ENCODE data around the gene NLGN3. TPM values are rescaled to one million over a fixed set of nuclear protein-coding genes. Genes with fewer than 3 reads are reported as not detected.
"Not testable (repeated sequence)": the region's sequence is repeated elsewhere in the genome, so short reads cannot be mapped to it uniquely, and the experiment has no call there.

The NLGN3 gene
- total and polyA plus RNA-seq, 7 experiments from 2014 or later: 0.09 to 4.6 (median 2.9) TPM

DNA sequence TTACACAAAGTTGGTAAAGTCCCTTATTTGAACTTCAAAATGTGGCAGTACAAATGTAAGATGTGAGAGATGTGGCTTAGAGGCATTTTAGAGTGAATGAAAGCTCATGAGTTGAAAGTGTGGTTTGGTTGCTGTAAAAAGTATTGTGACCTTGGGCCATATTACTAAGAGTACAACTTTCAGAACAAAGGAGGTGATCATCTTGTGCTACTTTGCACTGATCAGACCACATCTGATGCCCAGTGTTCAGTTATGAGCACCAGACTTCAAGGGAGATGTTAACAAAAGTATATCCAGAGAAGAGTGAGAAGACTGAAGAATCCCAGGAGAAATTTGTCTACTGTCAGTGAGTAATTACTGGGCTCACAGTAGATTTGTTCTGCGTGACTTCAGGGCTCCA, 30.2 kb downstream of the NLGN3 start:
- Mint-ChIP-seq H3K9me3 (no peaks in the 10 kb centered on the region), H3K27me3 (no peaks in the 10 kb centered on the region), H3K27ac (no peak overlapping the region), H3K4me1 (peaks cover 5 to 18% (median 9%) of the 10 kb centered on the region in 7 donors), H3K36me3 (peaks cover 0 to 16% (median 7%) of the 10 kb centered on the region in 5 donors), H3K4me3 (no peak overlapping the region)
- CTCF ChIA-PET: interaction anchor here (0.5 to 0.8 kb wide), 2 partner anchors 16 to 406 kb away, joined by 3 read pairs; no protein-coding TSS in a partner anchor
- H3K9me3 ChIP-seq (ENCODE audit: control insufficient read depth in 2 of 3, low read length in 3 of 3): no peaks in the 10 kb centered on the region
- H3K4me3 ChIP-seq (ENCODE audit: low read length): no peak overlapping the region
- no peaks in the 10 kb centered on the region for H3K4me1 ChIP-seq (ENCODE audit: control insufficient read depth in 2 of 2, insufficient read depth in 2 of 2, low read length in 2 of 2)
- POLR2A ChIA-PET: interaction anchor here (1.5 kb wide), 1 partner anchor 74 kb away, joined by 4 read pairs; no protein-coding TSS in a partner anchor
- no peak for DNase-seq
- H3K27me3 ChIP-seq (ENCODE audit: control insufficient read depth in 2 of 2, insufficient read depth in 2 of 2, low read length in 2 of 2): no peaks in the 10 kb centered on the region
- H3K27ac ChIP-seq (ENCODE audit: low read depth, low read length): no peak overlapping the region
- intact Hi-C loops (cut with micrococcal nuclease): no loop called here
- no peak for ATAC-seq
- H3K36me3 ChIP-seq (ENCODE audit: control insufficient read depth in 2 of 3, insufficient read depth in 3 of 3, low read length in 3 of 3): peaks cover 0 to 3% (median 0%) of the 10 kb centered on the region in 3 experiments

DNA sequence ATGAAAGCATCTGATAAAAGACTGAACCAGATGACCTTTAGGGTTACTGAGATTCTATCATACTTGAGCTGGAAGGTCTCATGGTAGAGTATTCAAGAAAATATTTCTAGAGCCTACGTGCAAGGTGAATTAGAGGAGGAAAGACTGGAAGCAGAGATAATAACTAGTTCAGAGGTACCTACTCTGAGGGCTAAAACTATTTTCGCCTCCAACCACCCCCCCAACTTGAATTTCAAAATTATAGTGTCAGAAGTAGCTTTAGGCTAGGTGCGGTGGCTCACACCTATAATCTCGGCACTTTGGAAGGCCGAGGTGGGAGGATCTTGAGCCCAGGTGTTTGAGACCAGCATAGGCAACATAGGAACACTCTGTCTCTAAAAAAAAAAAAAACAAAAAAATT, 30.9 kb downstream of the NLGN3 start:
- Histone ChIP-seq H3K4me3 (ENCODE audit: low read length) (no peak overlapping the region), H3K36me3 (ENCODE audit: control insufficient read depth in 2 of 3, insufficient read depth in 3 of 3, low read length in 3 of 3) (peaks cover 0 to 3% (median 0%) of the 10 kb centered on the region in 3 experiments), H3K9me3 (ENCODE audit: control insufficient read depth in 2 of 3, low read length in 3 of 3) (no peaks in the 10 kb centered on the region), H3K4me1 (ENCODE audit: control insufficient read depth in 2 of 2, insufficient read depth in 2 of 2, low read length in 2 of 2) (no peaks in the 10 kb centered on the region), H3K27me3 (ENCODE audit: control insufficient read depth in 2 of 2, insufficient read depth in 2 of 2, low read length in 2 of 2) (no peaks in the 10 kb centered on the region), H3K27ac (ENCODE audit: low read depth, low read length) (no peak overlapping the region)
- peak overlapping the region in 1 of 9 donors; percentile 8 for H3K27ac Mint-ChIP-seq
- no peaks in the 10 kb centered on the region for H3K27me3 Mint-ChIP-seq
- intact Hi-C loops (cut with micrococcal nuclease): no loop called here
- CTCF ChIA-PET: no interaction called here
- POLR2A ChIA-PET: no interaction called here
- H3K36me3 Mint-ChIP-seq: peaks cover 0 to 16% (median 7%) of the 10 kb centered on the region in 5 donors
- H3K9me3 Mint-ChIP-seq: no peaks in the 10 kb centered on the region
- ATAC-seq (no peak), DNase-seq (no peak)
- no peak overlapping the region for H3K4me3 Mint-ChIP-seq
- peaks cover 5 to 16% (median 7%) of the 10 kb centered on the region in 7 donors for H3K4me1 Mint-ChIP-seq

DNA sequence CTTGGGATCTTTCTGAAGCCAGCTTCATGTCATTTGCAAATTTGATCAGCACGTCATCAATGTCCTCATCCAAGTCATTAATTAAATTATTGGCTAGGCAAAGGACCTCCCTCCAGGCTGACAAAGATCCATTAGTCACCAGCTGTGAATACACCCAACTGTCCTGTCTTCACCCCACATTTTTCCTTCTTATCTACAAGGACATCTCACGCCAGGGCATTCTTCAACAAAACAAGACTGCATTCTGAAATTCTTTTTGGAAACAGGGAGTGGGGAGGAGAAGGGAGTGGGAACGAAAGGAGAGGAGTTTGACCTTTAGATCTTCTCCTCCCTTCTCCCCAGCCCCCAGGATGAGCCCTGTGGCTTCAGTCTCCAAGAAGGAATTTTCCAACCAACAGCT, 32.7 kb downstream of the NLGN3 start:
- H3K4me3 ChIP-seq (ENCODE audit: low read length): no peak overlapping the region
- CTCF ChIA-PET: no interaction called here
- H3K36me3 ChIP-seq (ENCODE audit: control insufficient read depth in 2 of 3, insufficient read depth in 3 of 3, low read length in 3 of 3): peaks cover 0 to 3% (median 0%) of the 10 kb centered on the region in 3 experiments
- Mint-ChIP-seq H3K36me3 (peaks cover 0 to 18% (median 7%) of the 10 kb centered on the region in 5 donors), H3K4me1 (peaks cover 0 to 17% (median 7%) of the 10 kb centered on the region in 7 donors), H3K27ac (peak overlapping the region in 1 of 9 donors; percentile 21), H3K4me3 (no peak overlapping the region), H3K9me3 (no peaks in the 10 kb centered on the region), H3K27me3 (no peaks in the 10 kb centered on the region)
- ATAC-seq (no peak), DNase-seq (no peak)
- H3K4me1 ChIP-seq (ENCODE audit: control insufficient read depth in 2 of 2, insufficient read depth in 2 of 2, low read length in 2 of 2): peaks cover 0 to 5% of the 10 kb centered on the region in 2 donors
- POLR2A ChIA-PET: interaction anchor here (1.0 to 2.8 kb wide), 2 partner anchors 76 to 78 kb away, joined by 3 to 9 read pairs; no protein-coding TSS in a partner anchor
- no peak overlapping the region for H3K27ac ChIP-seq (ENCODE audit: low read depth, low read length)
- intact Hi-C loops (cut with micrococcal nuclease): no loop called here
- H3K9me3 ChIP-seq (ENCODE audit: control insufficient read depth in 2 of 3, low read length in 3 of 3): no peaks in the 10 kb centered on the region
- no peaks in the 10 kb centered on the region for H3K27me3 ChIP-seq (ENCODE audit: control insufficient read depth in 2 of 2, insufficient read depth in 2 of 2, low read length in 2 of 2)

DNA sequence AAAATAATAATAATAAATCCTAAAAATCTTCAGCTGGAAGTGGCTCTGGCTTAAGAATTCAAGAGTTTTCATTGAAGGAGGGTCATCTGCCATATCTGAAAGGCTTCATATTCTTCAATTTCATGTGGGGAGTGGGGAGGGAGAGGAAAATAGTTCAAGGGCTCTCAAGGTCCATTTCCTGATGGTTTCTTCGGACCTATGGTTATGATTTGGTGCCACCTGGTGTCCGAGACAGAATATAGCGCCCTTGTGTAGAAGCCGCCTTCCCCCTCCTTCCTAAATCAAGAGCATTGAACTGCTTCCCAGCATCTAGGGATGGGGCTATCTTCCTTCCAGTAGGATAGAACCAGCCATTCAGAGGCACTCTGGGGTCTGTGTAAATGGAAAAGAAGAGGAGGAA, 34.3 kb downstream of the NLGN3 start:
- DNase-seq: peak in 8 of 9 donors; percentile 11 to 42 (median 34)
- Histone ChIP-seq H3K9me3 (ENCODE audit: control insufficient read depth in 2 of 3, low read length in 3 of 3) (no peaks in the 10 kb centered on the region), H3K27me3 (ENCODE audit: control insufficient read depth in 2 of 2, insufficient read depth in 2 of 2, low read length in 2 of 2) (no peaks in the 10 kb centered on the region), H3K36me3 (ENCODE audit: control insufficient read depth in 2 of 3, insufficient read depth in 3 of 3, low read length in 3 of 3) (peaks cover 0 to 3% (median 0%) of the 10 kb centered on the region in 3 experiments), H3K4me3 (ENCODE audit: low read length) (no peak overlapping the region), H3K4me1 (ENCODE audit: control insufficient read depth in 2 of 2, insufficient read depth in 2 of 2, low read length in 2 of 2) (peaks cover 0 to 10% of the 10 kb centered on the region in 2 donors), H3K27ac (ENCODE audit: low read depth, low read length) (no peak overlapping the region)
- peaks cover 0 to 12% (median 7%) of the 10 kb centered on the region in 5 donors for H3K36me3 Mint-ChIP-seq
- peak overlapping the region in 1 of 9 donors; percentile 51 for H3K27ac Mint-ChIP-seq
- intact Hi-C loops (cut with micrococcal nuclease): loop anchor here (1.0 to 2.0 kb wide), 6 partner anchors 50 to 410 kb away; no protein-coding TSS in a partner anchor
- H3K27me3 Mint-ChIP-seq: no peaks in the 10 kb centered on the region
- ChIA-PET POLR2A (interaction anchor here (0.6 to 2.8 kb wide), 4 partner anchors 77 to 111 kb away, joined by 3 to 9 read pairs (median 3); no protein-coding TSS in a partner anchor), CTCF (interaction anchor here (0.9 to 3.7 kb wide), 5 partner anchors 9 to 209 kb away, joined by 3 to 18 read pairs (median 4); partner anchors contain the start of gene TAF1)
- H3K4me1 Mint-ChIP-seq: peaks cover 0 to 22% (median 10%) of the 10 kb centered on the region in 7 donors
- H3K9me3 Mint-ChIP-seq: peaks cover 0 to 1% (median 0%) of the 10 kb centered on the region in 11 donors
- H3K4me3 Mint-ChIP-seq: no peak overlapping the region
- ATAC-seq: no peak

DNA sequence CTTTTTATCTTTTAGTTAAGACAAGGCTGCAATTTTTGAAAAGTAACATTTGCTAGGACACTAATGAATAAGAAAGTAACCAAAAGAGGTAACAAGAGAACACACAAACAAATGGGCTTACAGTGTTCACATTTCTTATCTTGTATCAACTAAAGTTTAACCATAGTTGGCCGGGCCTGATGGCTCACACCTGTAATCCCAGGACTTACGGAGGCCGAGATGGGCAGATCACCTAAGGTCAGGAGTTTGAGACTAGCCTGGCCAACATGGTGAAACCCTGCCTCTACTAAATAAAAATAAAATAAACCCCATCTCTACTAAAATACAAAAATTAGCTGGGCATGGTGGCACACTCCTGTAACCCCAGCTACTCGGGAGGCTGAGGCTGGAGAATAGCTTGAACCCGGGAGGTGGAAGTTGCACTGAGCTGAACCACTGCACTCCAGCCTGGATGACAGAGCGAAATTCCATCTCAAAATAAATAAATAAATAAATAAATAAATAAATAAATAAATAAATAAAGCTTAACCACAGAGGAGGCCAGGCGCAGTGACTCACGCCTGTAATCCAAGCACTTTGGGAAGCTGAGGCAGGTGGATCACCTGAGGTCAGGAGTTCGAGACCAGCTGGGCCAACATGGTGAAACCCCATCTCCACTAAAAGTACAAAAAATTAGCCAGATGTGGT, 36.1 kb downstream of the NLGN3 start:
- peaks cover 0 to 12% (median 0%) of the 10 kb centered on the region in 5 donors for H3K36me3 Mint-ChIP-seq
- peaks cover 0 to 22% (median 17%) of the 10 kb centered on the region in 7 donors for H3K4me1 Mint-ChIP-seq
- H3K9me3 ChIP-seq (ENCODE audit: control insufficient read depth in 2 of 3, low read length in 3 of 3); H3K27me3 ChIP-seq (ENCODE audit: control insufficient read depth in 2 of 2, insufficient read depth in 2 of 2, low read length in 2 of 2); H3K36me3 ChIP-seq (ENCODE audit: control insufficient read depth in 2 of 3, insufficient read depth in 3 of 3, low read length in 3 of 3); H3K27me3 Mint-ChIP-seq; DNase-seq; ATAC-seq; H3K9me3 Mint-ChIP-seq; H3K4me3 ChIP-seq (ENCODE audit: low read length); H3K4me1 ChIP-seq (ENCODE audit: control insufficient read depth in 2 of 2, insufficient read depth in 2 of 2, low read length in 2 of 2): not testable (repeated sequence)
- H3K4me3 Mint-ChIP-seq: peak overlapping the region in 6 of 10 donors; percentile 9 to 83 (median 44)
- POLR2A ChIA-PET: interaction anchor here (0.8 to 3.8 kb wide), 8 partner anchors 10 to 185 kb away, joined by 3 to 50 read pairs (median 10); partner anchors contain the start of genes IL2RG, NONO and TAF1
- H3K27ac Mint-ChIP-seq: peak overlapping the region in 8 of 9 donors; percentile 21 to 98 (median 70)
- CTCF ChIA-PET: interaction anchor here (0.7 to 3.7 kb wide), 7 partner anchors 14 to 411 kb away, joined by 3 to 18 read pairs (median 3); partner anchors contain the start of genes NLGN3 and SNX12
- H3K27ac ChIP-seq (ENCODE audit: low read depth, low read length): peak overlapping the region; percentile 94
- intact Hi-C loops (cut with micrococcal nuclease): loop anchor here (5.0 to 10.0 kb wide), 6 partner anchors 33 to 1094 kb away; partner anchors contain the start of genes OGT (in 2 of the 2), IGBP1 (in 1 of the 2), IL2RG (in 1 of the 2) and RPS4X (in 1 of the 2)

DNA sequence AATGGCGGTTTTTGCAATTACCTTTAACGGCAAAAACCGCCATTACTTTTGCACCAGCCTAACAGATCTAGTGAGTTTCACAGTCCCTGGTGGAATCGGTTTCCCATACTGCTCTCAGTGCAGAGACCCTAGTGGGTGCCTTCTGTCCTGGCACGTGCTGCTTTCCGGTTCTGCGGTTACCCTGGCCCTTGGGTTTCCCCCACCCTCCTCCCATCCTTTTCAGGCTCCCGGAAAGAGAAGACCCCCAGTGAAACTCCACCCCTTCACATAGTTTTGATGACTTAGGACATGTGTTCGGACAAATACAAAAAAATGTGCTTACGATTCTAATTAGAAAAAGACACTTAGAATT, 36.9 kb downstream of the NLGN3 start:
- ChIA-PET POLR2A (interaction anchor here (0.6 to 3.8 kb wide), 18 partner anchors 9 to 351 kb away, joined by 3 to 50 read pairs (median 4); partner anchors contain the start of genes IL2RG, MED12, NONO and OGT), CTCF (interaction anchor here (0.9 to 1.8 kb wide), 6 partner anchors 15 to 412 kb away, joined by 3 to 5 read pairs (median 3); partner anchors contain the start of gene MED12)
- Mint-ChIP-seq H3K9me3 (peaks cover 0 to 1% (median 0%) of the 10 kb centered on the region in 11 donors), H3K4me1 (peaks cover 0 to 23% (median 17%) of the 10 kb centered on the region in 7 donors), H3K36me3 (peaks cover 0 to 12% (median 0%) of the 10 kb centered on the region in 5 donors), H3K27me3 (no peaks in the 10 kb centered on the region), H3K27ac (peak overlapping the region; percentile 95 to 100 (median 98)), H3K4me3 (peak overlapping the region; percentile 83 to 98 (median 96))
- peak; percentile 65 for ATAC-seq
- Histone ChIP-seq H3K36me3 (ENCODE audit: control insufficient read depth in 2 of 3, insufficient read depth in 3 of 3, low read length in 3 of 3) (no peaks in the 10 kb centered on the region), H3K9me3 (ENCODE audit: control insufficient read depth in 2 of 3, low read length in 3 of 3) (no peaks in the 10 kb centered on the region), H3K27me3 (ENCODE audit: control insufficient read depth in 2 of 2, insufficient read depth in 2 of 2, low read length in 2 of 2) (no peaks in the 10 kb centered on the region), H3K4me3 (ENCODE audit: low read length) (peak overlapping the region; percentile 85), H3K27ac (ENCODE audit: low read depth, low read length) (peak overlapping the region; percentile 94), H3K4me1 (ENCODE audit: control insufficient read depth in 2 of 2, insufficient read depth in 2 of 2, low read length in 2 of 2) (peaks cover 0 to 10% of the 10 kb centered on the region in 2 donors)
- intact Hi-C loops (cut with micrococcal nuclease): loop anchor here (5.0 to 10.0 kb wide), 6 partner anchors 34 to 1093 kb away; partner anchors contain the start of genes OGT (in 2 of the 2), IGBP1 (in 1 of the 2), IL2RG (in 1 of the 2) and RPS4X (in 1 of the 2)
- DNase-seq: peak in 2 of 9 donors; percentile 40 to 65
